Activated T-helper 17 cell treated with anti-CD3 and anti-CD28 coated beads, Interleukin-2, amount 50 U/mL, for 72 hours (primary cell): ENCODE measurements around the gene PCDHGA1. TPM values are rescaled to one million over a fixed set of nuclear protein-coding genes. Genes with fewer than 3 reads are reported as not detected.
"Not testable (repeated sequence)": the region's sequence is repeated elsewhere in the genome, so short reads cannot be mapped to it uniquely, and the experiment has no call there.

ENCODE experiments used
- ATAC-seq: fragments of 150-1000 bp; cut with Tn5 transposase; replicated peaks from 2 replicates; pipeline ENCODE4 v1.10.0; 2021; ENCODE audit warnings: mild to moderate bottlenecking, moderate library complexity
- H3K27ac Mint-ChIP-seq: one replicate; pipeline ENCODE4 v1.8.0; 2022; ENCODE audit warnings: mixed read lengths
- H3K27me3 Mint-ChIP-seq: one replicate; pipeline ENCODE4 v1.8.0; 2022; ENCODE audit warnings: mixed read lengths
- H3K36me3 Mint-ChIP-seq: one replicate; pipeline ENCODE4 v1.8.0; 2022; ENCODE audit warnings: low read depth, mild to moderate bottlenecking, mixed read lengths
- H3K4me1 Mint-ChIP-seq: one replicate; pipeline ENCODE4 v1.8.0; 2022; ENCODE audit warnings: mixed read lengths
- H3K4me3 Mint-ChIP-seq: one replicate; pipeline ENCODE4 v1.8.0; 2022; ENCODE audit warnings: mild to moderate bottlenecking, mixed read lengths
- H3K9me3 Mint-ChIP-seq: one replicate; pipeline ENCODE4 v1.8.0; 2022; ENCODE audit warnings: mixed read lengths
- total RNA-seq, 2 donors: library from RNA; stranded (reverse); gene quantifications; one replicate each; pipeline ENCODE4 v1.2.3, GENCODE V29; 2022

The PCDHGA1 gene
- under 1 TPM; 0.09 to 0.16 TPM for total RNA-seq

GRCh38 chr5:141330299-141331080 lies at the start of gene PCDHGA1:
PCDHGA1 (plus strand) TSS chr5:141330514.
- H3K27ac Mint-ChIP-seq: no peak within 1 kb of the TSS
- peaks cover 4% of the 10 kb centered on the region for H3K4me1 Mint-ChIP-seq
- ATAC-seq: no peak
- no peaks in the 10 kb centered on the region for H3K36me3 Mint-ChIP-seq
- no peak within 1 kb of the TSS for H3K4me3 Mint-ChIP-seq
- peaks cover 17% of the 10 kb centered on the region for H3K27me3 Mint-ChIP-seq
- H3K9me3 Mint-ChIP-seq: peaks cover 6% of the 10 kb centered on the region

- H3K36me3 Mint-ChIP-seq: peaks cover 5% of the 10 kb centered on the region
- peaks cover 40% of the 10 kb centered on the region for H3K9me3 Mint-ChIP-seq
- H3K27me3 Mint-ChIP-seq: no peaks in the 10 kb centered on the region
- no peak overlapping the region for H3K27ac Mint-ChIP-seq
- H3K4me1 Mint-ChIP-seq: no peaks in the 10 kb centered on the region
- no peak for ATAC-seq
- H3K4me3 Mint-ChIP-seq: no peak overlapping the region
Observed at GRCh38 chr5:141298376-141298775, 31.9 kb upstream of the PCDHGA1 start.

DNA sequence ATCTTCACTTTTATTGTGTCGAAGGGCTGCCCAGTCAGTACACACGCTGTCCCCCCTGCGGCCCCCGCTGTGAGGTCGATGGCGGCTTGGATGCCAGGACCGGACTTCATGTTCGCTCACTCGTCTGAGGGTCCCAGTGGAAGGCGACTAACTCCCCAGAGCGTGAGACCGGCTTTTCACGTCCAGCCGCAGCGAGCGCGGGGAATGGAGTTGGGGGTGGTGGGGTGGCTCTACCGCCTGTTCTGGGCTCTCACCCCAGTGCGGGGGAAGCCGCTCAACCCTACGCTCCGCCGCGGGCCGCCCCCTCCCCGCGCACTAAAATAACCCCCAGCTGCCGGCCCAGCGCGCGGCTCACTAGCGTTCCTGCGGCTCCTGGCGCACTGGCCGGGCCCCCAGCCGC lies 26.6 kb upstream of the PCDHGA1 start, which contains the start of gene SLC25A2:
Gene SLC25A2 (minus strand): TSS at position 294 of the 400 bp plus-strand sequence. CDS start 184 bp downstream, at position 110.
- Mint-ChIP-seq H3K9me3 (peaks cover 27% of the 10 kb centered on the region), H3K27me3 (no peaks in the 10 kb centered on the region), H3K27ac (no peak within 1 kb of the TSS), H3K4me3 (no peak within 1 kb of the TSS), H3K36me3 (no peaks in the 10 kb centered on the region), H3K4me1 (no peaks in the 10 kb centered on the region)
- no peak for ATAC-seq

- Mint-ChIP-seq H3K27me3 (no peaks in the 10 kb centered on the region), H3K9me3 (peaks cover 33% of the 10 kb centered on the region), H3K27ac (no peak overlapping the region), H3K36me3 (no peaks in the 10 kb centered on the region), H3K4me1 (no peaks in the 10 kb centered on the region), H3K4me3 (no peak overlapping the region)
- ATAC-seq: no peak
Observed at GRCh38 chr5:141306630-141307029, 23.7 kb upstream of the PCDHGA1 start.

GRCh38 chr5:141313711-141314110 lies 16.6 kb upstream of the PCDHGA1 start:
- Mint-ChIP-seq H3K4me1 (peaks cover 9% of the 10 kb centered on the region), H3K36me3 (peaks cover 41% of the 10 kb centered on the region), H3K4me3 (no peak overlapping the region), H3K27me3 (no peaks in the 10 kb centered on the region), H3K27ac (no peak overlapping the region), H3K9me3 (peaks cover 40% of the 10 kb centered on the region)
- no peak for ATAC-seq

GRCh38 chr5:141316963-141317362 lies 13.4 kb upstream of the PCDHGA1 start:
- peaks cover 43% of the 10 kb centered on the region for H3K9me3 Mint-ChIP-seq
- H3K4me1 Mint-ChIP-seq: peaks cover 24% of the 10 kb centered on the region
- ATAC-seq, H3K4me3 Mint-ChIP-seq, H3K27me3 Mint-ChIP-seq, H3K27ac Mint-ChIP-seq: not testable (repeated sequence)
- H3K36me3 Mint-ChIP-seq: peaks cover 66% of the 10 kb centered on the region

- peaks cover 66% of the 10 kb centered on the region for H3K36me3 Mint-ChIP-seq
- no peaks in the 10 kb centered on the region for H3K27me3 Mint-ChIP-seq
- peak overlapping the region; percentile 99 for H3K4me3 Mint-ChIP-seq
- H3K4me1 Mint-ChIP-seq: peaks cover 24% of the 10 kb centered on the region
- ATAC-seq: no peak
- peaks cover 36% of the 10 kb centered on the region for H3K9me3 Mint-ChIP-seq
- H3K27ac Mint-ChIP-seq: peak overlapping the region; percentile 100
Observed at GRCh38 chr5:141319202-141319601, 11.1 kb upstream of the PCDHGA1 start.

GRCh38 chr5:141319699-141320098 lies 10.6 kb upstream of the PCDHGA1 start:
- Mint-ChIP-seq H3K4me3 (peak overlapping the region; percentile 99), H3K27me3 (no peaks in the 10 kb centered on the region), H3K4me1 (peaks cover 24% of the 10 kb centered on the region), H3K27ac (peak overlapping the region; percentile 100), H3K9me3 (peaks cover 35% of the 10 kb centered on the region), H3K36me3 (peaks cover 65% of the 10 kb centered on the region)
- ATAC-seq: no peak

DNA sequence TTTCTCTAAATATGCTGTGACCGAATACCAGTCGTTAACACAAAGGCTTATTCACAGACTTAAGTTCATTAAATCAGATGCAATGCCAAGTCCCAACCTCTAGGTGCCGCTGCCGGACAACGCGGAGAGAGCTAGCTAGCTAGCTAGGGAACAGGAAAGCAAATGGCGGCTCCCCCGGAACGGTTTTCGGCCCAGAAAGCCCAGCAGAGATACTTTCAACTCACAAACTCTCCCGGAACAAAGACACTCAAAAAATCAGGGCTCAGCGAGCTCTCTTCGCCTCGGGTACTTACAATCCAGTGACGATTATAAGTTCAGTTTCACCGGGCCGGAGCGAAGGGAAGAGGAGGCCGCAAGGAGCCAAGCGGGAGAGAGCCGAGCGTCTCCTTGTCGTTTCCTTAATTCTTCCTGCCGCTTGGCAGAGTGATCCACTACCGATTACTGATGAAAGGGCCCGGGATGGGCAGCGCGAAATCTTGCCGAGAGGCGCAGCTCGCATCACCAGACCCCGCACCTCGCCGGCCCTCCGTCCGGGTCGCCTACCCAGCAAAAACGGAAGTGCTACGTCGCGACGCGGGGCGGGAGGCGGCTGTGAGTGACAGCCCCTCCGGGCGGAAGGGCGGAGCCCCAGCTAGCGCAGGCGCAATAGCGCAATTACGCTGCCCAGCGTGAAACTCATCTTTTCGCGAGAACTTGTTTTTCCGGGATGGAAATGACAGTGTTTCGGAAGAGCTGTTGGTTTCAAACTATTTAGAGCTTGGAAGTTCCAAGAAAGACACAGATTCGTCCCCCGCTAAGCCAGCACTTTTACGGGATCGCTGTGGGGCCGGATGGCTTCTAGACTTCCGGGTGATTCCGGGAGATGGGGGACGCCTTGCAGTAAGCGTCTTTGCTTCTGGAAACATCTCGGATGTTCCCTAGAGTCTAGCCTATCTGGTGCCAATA lies 9.8 kb upstream of the PCDHGA1 start, which contains the start of gene TAF7:
Gene TAF7 (minus strand): TSS at position 560 of the 945 bp plus-strand sequence. CDS start 740 bp downstream, outside the sequence.
- H3K9me3 Mint-ChIP-seq: peaks cover 29% of the 10 kb centered on the region
- ATAC-seq: peak; percentile 95
- H3K4me3 Mint-ChIP-seq: peak within 1 kb of the TSS; percentile 99
- H3K27ac Mint-ChIP-seq: peak within 1 kb of the TSS; percentile 100
- peaks cover 23% of the 10 kb centered on the region for H3K4me1 Mint-ChIP-seq
- no peaks in the 10 kb centered on the region for H3K27me3 Mint-ChIP-seq
- peaks cover 57% of the 10 kb centered on the region for H3K36me3 Mint-ChIP-seq

DNA sequence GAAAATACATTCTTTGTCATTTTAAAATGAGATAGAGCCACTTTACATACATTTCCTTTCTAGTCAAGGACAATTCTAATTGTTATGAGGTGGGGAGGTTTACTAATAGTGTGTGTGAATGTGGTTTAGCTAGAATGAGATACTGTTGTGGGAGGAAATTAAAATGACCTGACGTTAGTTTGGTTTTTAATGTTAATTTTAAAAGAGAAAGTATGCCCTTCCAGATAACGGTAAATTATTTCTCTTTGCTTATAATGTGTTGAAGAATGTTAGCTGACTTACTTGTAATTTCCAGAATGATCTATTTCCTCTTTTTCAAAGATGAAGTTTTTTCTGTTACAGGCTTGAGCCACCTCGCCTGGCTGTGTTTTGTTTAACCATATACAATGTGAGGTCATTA lies 8.1 kb upstream of the PCDHGA1 start:
- Mint-ChIP-seq H3K4me3 (peak overlapping the region; percentile 99), H3K4me1 (peaks cover 25% of the 10 kb centered on the region), H3K27ac (no peak overlapping the region), H3K9me3 (peaks cover 26% of the 10 kb centered on the region), H3K36me3 (peaks cover 39% of the 10 kb centered on the region), H3K27me3 (no peaks in the 10 kb centered on the region)
- ATAC-seq: no peak

DNA sequence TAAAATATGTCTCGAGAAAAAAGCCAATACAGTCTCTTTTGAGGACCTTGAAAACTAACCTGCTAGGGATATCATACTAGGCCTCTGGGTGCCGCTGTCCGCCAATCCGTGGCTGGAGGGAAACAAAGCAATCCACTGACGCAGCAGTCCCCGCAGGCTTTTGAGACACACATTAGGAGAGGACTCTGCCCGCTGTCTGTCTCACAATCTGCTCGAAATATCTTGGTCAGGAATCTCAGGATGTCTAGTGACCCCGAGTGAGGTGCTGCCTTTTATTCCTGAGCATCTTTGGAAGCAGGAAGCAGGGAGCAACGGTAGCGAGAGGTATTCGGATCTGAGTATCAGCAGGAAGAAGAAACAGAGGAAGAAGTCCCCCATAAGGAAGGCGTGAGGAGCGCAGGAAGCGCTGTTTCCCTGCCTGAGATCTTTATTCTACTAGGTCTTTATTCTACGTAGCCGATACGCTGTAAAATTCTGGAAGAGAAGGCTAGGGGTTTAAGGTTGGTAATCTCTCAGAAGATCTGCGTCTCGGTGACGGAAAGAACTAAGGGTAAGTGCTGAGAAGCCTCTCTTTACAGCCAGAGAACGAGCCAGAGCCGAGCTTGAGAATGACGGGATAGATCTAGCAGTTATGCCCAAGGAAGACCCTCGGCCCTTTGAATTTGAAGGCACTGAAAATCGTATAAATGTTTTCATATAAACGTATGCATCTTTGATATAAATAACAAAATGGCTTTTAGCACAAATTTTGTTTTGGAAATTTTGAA lies 4.0 kb upstream of the PCDHGA1 start:
- ATAC-seq: peak; percentile 94

GRCh38 chr5:141328231-141328630 lies 2.1 kb upstream of the PCDHGA1 start:
- H3K4me1 Mint-ChIP-seq: peaks cover 4% of the 10 kb centered on the region
- H3K9me3 Mint-ChIP-seq: peaks cover 4% of the 10 kb centered on the region
- H3K36me3 Mint-ChIP-seq: no peaks in the 10 kb centered on the region
- no peak for ATAC-seq
- H3K4me3 Mint-ChIP-seq: no peak overlapping the region
- peaks cover 3% of the 10 kb centered on the region for H3K27me3 Mint-ChIP-seq
- H3K27ac Mint-ChIP-seq: no peak overlapping the region

More for the DNA sequence above, 4.0 kb upstream of the PCDHGA1 start:
- peak overlapping the region; percentile 94 for H3K4me3 Mint-ChIP-seq
- no peaks in the 10 kb centered on the region for H3K36me3 Mint-ChIP-seq
- H3K27me3 Mint-ChIP-seq: no peaks in the 10 kb centered on the region
- H3K4me1 Mint-ChIP-seq: peaks cover 4% of the 10 kb centered on the region
- peaks cover 3% of the 10 kb centered on the region for H3K9me3 Mint-ChIP-seq
- peak overlapping the region; percentile 92 for H3K27ac Mint-ChIP-seq

- not testable (repeated sequence) for ATAC-seq, H3K36me3 Mint-ChIP-seq, H3K4me1 Mint-ChIP-seq, H3K27ac Mint-ChIP-seq, H3K4me3 Mint-ChIP-seq, H3K9me3 Mint-ChIP-seq
- peaks cover 31% of the 10 kb centered on the region for H3K27me3 Mint-ChIP-seq
Observed at GRCh38 chr5:141332571-141332970, 2.3 kb downstream of the PCDHGA1 start.
